GM23338 (cell line): ENCODE results near the gene KCNAB3. TPM values are rescaled to one million over a fixed set of nuclear protein-coding genes. Genes with fewer than 3 reads are reported as not detected.

Experiments
- ATAC-seq: fragments of 200-7000 bp; cut with Tn5 transposase; 3 replicates; pipeline ENCODE4 v1.9.1; 2020
- DNase-seq: peaks from one replicate; pipeline ENCODE4 v3.0.0-alpha.2; 2015; ENCODE audit warnings: low spot score
- H2AFZ ChIP-seq: fragments of 200-600 bp; sonication (generic); 2 replicates; pipeline ENCODE4 v1.8.0; 2016; ENCODE audit warnings: antibody characterized with exemption, mild to moderate bottlenecking, moderate library complexity
- H3F3A ChIP-seq: fragments of 200-600 bp; sonication (generic); replicated peaks from 2 replicates; pipeline ENCODE4 v1.8.0; 2017; ENCODE audit warnings: antibody characterized with exemption, mixed run types, low read depth
- H3K27ac ChIP-seq: fragments of 200-600 bp; sonication (generic); 2 replicates; pipeline ENCODE4 v1.6.1; 2016; ENCODE audit warnings: low read depth
- H3K27me3 ChIP-seq: fragments of 200-600 bp; sonication (generic); 2 replicates; pipeline ENCODE4 v1.8.0; 2016; ENCODE audit warnings: mild to moderate bottlenecking, mixed run types, moderate library complexity; ENCODE audit not compliant: insufficient read depth
- H3K36me3 ChIP-seq: fragments of 200-600 bp; sonication (generic); 2 replicates; pipeline ENCODE4 v1.8.0; 2016; ENCODE audit warnings: mild to moderate bottlenecking; ENCODE audit not compliant: insufficient read depth
- H3K4me1 ChIP-seq: fragments of 200-600 bp; sonication (generic); 2 replicates; pipeline ENCODE4 v1.8.0; 2016; ENCODE audit warnings: mild to moderate bottlenecking, moderate library complexity; ENCODE audit not compliant: insufficient read depth
- H3K4me2 ChIP-seq: fragments of 200-600 bp; sonication (generic); 2 replicates; pipeline ENCODE4 v1.7.1; 2017; ENCODE audit warnings: mixed run types
- H3K4me3 ChIP-seq: fragments of 200-600 bp; sonication (generic); 2 replicates; pipeline ENCODE4 v1.6.1; 2016; ENCODE audit warnings: mixed run types
- H3K79me2 ChIP-seq: fragments of 200-600 bp; sonication (generic); replicated peaks from 2 replicates; pipeline ENCODE4 v1.8.0; 2017; ENCODE audit warnings: mild to moderate bottlenecking; ENCODE audit not compliant: insufficient read depth
- H3K9me2 ChIP-seq: fragments of 200-600 bp; sonication (generic); 2 replicates; pipeline ENCODE4 v1.8.0; 2017; ENCODE audit not compliant: insufficient read depth
- H4K20me1 ChIP-seq: fragments of 200-600 bp; sonication (generic); replicated peaks from 2 replicates; pipeline ENCODE4 v1.8.0; 2017; ENCODE audit warnings: mild to moderate bottlenecking; ENCODE audit not compliant: insufficient read depth
- H3K27ac Mint-ChIP-seq: 2 replicates; pipeline ENCODE4 v1.8.0; 2020; ENCODE audit warnings: inconsistent platforms, mild to moderate bottlenecking, moderate library complexity, mixed read lengths
- H3K27me3 Mint-ChIP-seq: 3 replicates; pipeline ENCODE4 v1.8.0; 2022; ENCODE audit warnings: low read depth, mild to moderate bottlenecking, moderate library complexity, mixed read lengths, inconsistent platforms; ENCODE audit not compliant: insufficient read depth, poor library complexity
- H3K36me3 Mint-ChIP-seq: 3 replicates; pipeline ENCODE4 v1.8.0; 2021; ENCODE audit warnings: low read depth, mild to moderate bottlenecking, inconsistent platforms, moderate library complexity, mixed read lengths
- H3K4me1 Mint-ChIP-seq: 3 replicates; pipeline ENCODE4 v1.8.0; 2020; ENCODE audit warnings: mild to moderate bottlenecking, inconsistent platforms, mixed read lengths
- H3K4me3 Mint-ChIP-seq: 3 replicates; pipeline ENCODE4 v1.8.0; 2021; ENCODE audit warnings: moderate library complexity, mild to moderate bottlenecking, inconsistent platforms, mixed read lengths
- H3K9me3 Mint-ChIP-seq: 3 replicates; pipeline ENCODE4 v1.8.0; 2020; ENCODE audit warnings: moderate library complexity, mild to moderate bottlenecking, inconsistent platforms, mixed read lengths
- CREB1 ChIP-seq: fragments of 250-450 bp; sonication (Bioruptor Pico); IDR thresholded peaks from 2 replicates; pipeline ENCODE4 v1.5.0; 2020; ENCODE audit warnings: low read depth, mild to moderate bottlenecking, moderate library complexity
- ETS1 ChIP-seq: IDR thresholded peaks from 2 replicates; pipeline ENCODE4 v1.6.1; 2016; ENCODE audit warnings: antibody characterized with exemption
- EZH2 ChIP-seq: fragments of 200-600 bp; sonication (generic); IDR thresholded peaks from one replicate; pipeline ENCODE4 v1.8.0; 2017; ENCODE audit warnings: antibody characterized with exemption, mild to moderate bottlenecking, low read depth; ENCODE audit not compliant: unreplicated experiment
- ZNF114 ChIP-seq: fragments of 250-450 bp; sonication (Bioruptor Pico); IDR thresholded peaks from 2 replicates; pipeline ENCODE4 v1.5.0; 2020; ENCODE audit warnings: mild to moderate bottlenecking, moderate library complexity
- ZNF331 ChIP-seq: fragments of 250-450 bp; sonication (Bioruptor Pico); IDR thresholded peaks from 2 replicates; pipeline ENCODE4 v1.5.0; 2020; ENCODE audit warnings: low read depth, mild to moderate bottlenecking, moderate library complexity
- ZNF462 ChIP-seq: fragments of 250-450 bp; sonication (Bioruptor Pico); IDR thresholded peaks from 2 replicates; pipeline ENCODE4 v1.5.0; 2020; ENCODE audit warnings: mild to moderate bottlenecking, moderate library complexity
- polyA plus RNA-seq: library from polyadenylated mRNA; unstranded; fragments of >200 nt; fragmentation: Nextera tagmentation; extraction: Ambion mirVana; gene quantifications from 2 replicates; pipeline ENCODE4 v1.2.1, GENCODE V29; 2016
- total RNA-seq: library from RNA; depleted of rRNA; stranded (reverse); fragments of >200 nt; shearing (Covaris generic); gene quantifications from 2 replicates; pipeline ENCODE4 v1.2.3, GENCODE V29; 2014

The KCNAB3 gene
- total and polyA plus RNA-seq, 2 experiments from 2014 or later = 0.45 to 1.0 TPM

- TF ChIP-seq ZNF462 (CRISPR knock-in tag) (no peak), ZNF331 (CRISPR knock-in tag) (no peak)
Observed at GRCh38 chr17:7977805-7978204, 48.1 kb upstream of the KCNAB3 start (continued).

- H3K4me1 Mint-ChIP-seq = no peaks in the 10 kb centered on the region
- H3K36me3 Mint-ChIP-seq = no peaks in the 10 kb centered on the region
- ATAC-seq = no peak
- H3K36me3 ChIP-seq = no peaks in the 10 kb centered on the region
- H3K4me2 ChIP-seq = no peak overlapping the region
- DNase-seq = no peak
- no peaks in the 10 kb centered on the region for H3F3A ChIP-seq
- no peak overlapping the region for H2AFZ ChIP-seq
- H3K79me2 ChIP-seq = no peaks in the 10 kb centered on the region
- peaks cover 9% of the 10 kb centered on the region for H3K27me3 Mint-ChIP-seq
- no peak overlapping the region for H3K4me3 ChIP-seq
- no peaks in the 10 kb centered on the region for H4K20me1 ChIP-seq
- H3K27ac ChIP-seq = no peak overlapping the region
- no peaks in the 10 kb centered on the region for H3K27me3 ChIP-seq
- no peak overlapping the region for H3K27ac Mint-ChIP-seq
- no peaks in the 10 kb centered on the region for H3K4me1 ChIP-seq
- peaks cover 14% of the 10 kb centered on the region for H3K9me3 Mint-ChIP-seq
- H3K4me3 Mint-ChIP-seq = no peak overlapping the region; the same call in 2 of the 3 replicates
- no peaks in the 10 kb centered on the region for H3K9me2 ChIP-seq
- TF ChIP-seq EZH2 = no peak
- no peak for TF ChIP-seq ZNF114 (CRISPR knock-in tag)
- no peak for TF ChIP-seq ETS1
- TF ChIP-seq CREB1 (CRISPR knock-in tag) = no peak
- TF ChIP-seq ZNF331 (CRISPR knock-in tag) = no peak
- no peak for TF ChIP-seq ZNF462 (CRISPR knock-in tag)
Observed at GRCh38 chr17:7977039-7977438, 47.4 kb upstream of the KCNAB3 start.
